Transverse colon (tissue), 4 donors: ENCODE data around the gene GPR156.

Experiments
- EP300 ChIP-seq: sonication (generic); formaldehyde crosslinking; IDR thresholded peaks from one replicate; pipeline ENCODE4 v1.6.1; 2017; ENCODE audit warnings: antibody characterized with exemption, low read depth
- POLR2A ChIP-seq: fragments of 450-650 bp; IDR thresholded peaks from one replicate; pipeline ENCODE4 v1.6.1; 2016; ENCODE audit warnings: antibody characterized with exemption, mild to moderate bottlenecking, moderate library complexity
- POLR2AphosphoS5 ChIP-seq, 3 donors: sonication (generic); formaldehyde crosslinking; IDR thresholded peaks; one replicate each; pipeline ENCODE4 v1.6.1; 2016; ENCODE audit warnings: antibody characterized with exemption in 3 of 3
- TF ChIP-seq, protein P1 (sequence below), 5 experiments: fragments of 200-600 bp in 3 of 5; fragments of 450-650 bp in 2 of 5; sonication (generic) in 3 of 5; IDR thresholded peaks; 1 replicate in 2 of 5; 2 replicates in 3 of 5; pipeline ENCODE4 v1.5.1; 2016 to 2017; ENCODE audit warnings: antibody characterized with exemption in 5 of 5, inconsistent platforms in 3 of 5, mild to moderate bottlenecking in 2 of 5, moderate library complexity in 1 of 5

DNA sequence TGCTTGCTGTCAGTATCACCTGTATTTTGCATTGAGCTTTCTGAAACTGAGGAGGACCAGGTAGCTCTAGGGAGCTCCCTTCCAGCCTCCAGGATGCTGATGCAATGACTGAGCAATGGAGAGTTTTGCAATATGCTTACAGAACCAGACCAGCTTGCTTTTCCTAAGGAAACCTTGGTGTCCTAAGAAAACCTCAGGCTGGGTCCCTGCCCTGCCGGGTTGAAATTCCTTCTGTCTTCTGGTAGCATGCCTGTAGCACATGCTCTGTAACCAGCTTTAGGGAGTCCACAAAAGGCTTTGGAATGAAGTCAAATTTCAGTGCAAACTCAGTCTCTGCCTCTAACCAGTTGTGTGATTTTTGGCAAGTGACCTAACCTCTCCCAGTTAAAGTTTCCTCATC, 125.0 kb downstream of the GPR156 start:
- TF ChIP-seq POLR2AphosphoS5 (IDR thresholded peaks at IDR 0.05) (peak in 1 of 3 donors; percentile 35), POLR2A (no peak), EP300 (no peak)
- TF ChIP-seq, protein P1, sequence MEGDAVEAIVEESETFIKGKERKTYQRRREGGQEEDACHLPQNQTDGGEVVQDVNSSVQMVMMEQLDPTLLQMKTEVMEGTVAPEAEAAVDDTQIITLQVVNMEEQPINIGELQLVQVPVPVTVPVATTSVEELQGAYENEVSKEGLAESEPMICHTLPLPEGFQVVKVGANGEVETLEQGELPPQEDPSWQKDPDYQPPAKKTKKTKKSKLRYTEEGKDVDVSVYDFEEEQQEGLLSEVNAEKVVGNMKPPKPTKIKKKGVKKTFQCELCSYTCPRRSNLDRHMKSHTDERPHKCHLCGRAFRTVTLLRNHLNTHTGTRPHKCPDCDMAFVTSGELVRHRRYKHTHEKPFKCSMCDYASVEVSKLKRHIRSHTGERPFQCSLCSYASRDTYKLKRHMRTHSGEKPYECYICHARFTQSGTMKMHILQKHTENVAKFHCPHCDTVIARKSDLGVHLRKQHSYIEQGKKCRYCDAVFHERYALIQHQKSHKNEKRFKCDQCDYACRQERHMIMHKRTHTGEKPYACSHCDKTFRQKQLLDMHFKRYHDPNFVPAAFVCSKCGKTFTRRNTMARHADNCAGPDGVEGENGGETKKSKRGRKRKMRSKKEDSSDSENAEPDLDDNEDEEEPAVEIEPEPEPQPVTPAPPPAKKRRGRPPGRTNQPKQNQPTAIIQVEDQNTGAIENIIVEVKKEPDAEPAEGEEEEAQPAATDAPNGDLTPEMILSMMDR (IDR thresholded peaks at IDR 0.05), result no peak
